GM21717 (cell line): Measurements from ENCODE around the gene TAS1R1.
"Not testable (repeated sequence)": the region's sequence is repeated elsewhere in the genome, so short reads cannot be mapped to it uniquely, and the experiment has no call there.

Experiments
- ATAC-seq: cut with Tn5 transposase; IDR thresholded peaks from one replicate; pipeline ENCODE4 v1.9.1; 2021; ENCODE audit warnings: mild to moderate bottlenecking, moderate library complexity; ENCODE audit not compliant: unreplicated experiment

The TAS1R1 gene

DNA sequence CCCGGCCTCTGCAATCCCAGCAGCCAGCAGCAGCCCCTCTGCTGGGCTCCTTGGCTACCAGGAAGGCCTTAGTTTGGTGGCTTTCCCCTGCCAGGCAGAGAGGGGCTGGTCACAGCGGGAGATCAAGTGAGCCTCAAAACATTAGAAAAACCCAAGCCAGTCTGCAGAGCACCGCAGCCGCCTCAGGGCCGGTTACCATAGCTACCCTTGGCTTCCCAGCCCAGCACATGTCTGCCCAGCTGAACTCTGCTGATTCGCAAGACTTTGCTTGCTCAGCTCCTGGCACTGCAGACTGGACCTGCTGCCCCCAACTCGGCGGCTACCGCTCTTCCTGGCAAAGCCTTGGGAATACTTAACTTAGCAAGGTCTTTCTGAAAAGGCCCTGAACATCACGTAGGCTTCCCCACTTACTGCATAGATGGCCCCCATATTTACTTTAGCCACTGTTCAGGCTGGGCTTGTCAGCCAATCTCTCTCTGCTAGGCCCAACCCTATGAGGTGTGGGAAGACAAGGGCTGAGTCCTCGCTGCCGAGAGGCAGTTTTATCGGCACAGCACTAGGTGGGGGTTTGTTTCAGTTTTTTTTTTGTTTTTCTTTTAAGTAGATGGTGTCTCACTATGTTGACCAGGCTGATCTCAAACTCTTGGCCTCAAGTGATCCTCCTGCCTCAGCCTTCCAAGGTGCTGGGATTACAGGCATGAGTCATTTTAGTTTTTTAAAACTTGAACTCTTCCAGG lies 35.0 kb upstream of the TAS1R1 start:
- ATAC-seq, result no peak

DNA sequence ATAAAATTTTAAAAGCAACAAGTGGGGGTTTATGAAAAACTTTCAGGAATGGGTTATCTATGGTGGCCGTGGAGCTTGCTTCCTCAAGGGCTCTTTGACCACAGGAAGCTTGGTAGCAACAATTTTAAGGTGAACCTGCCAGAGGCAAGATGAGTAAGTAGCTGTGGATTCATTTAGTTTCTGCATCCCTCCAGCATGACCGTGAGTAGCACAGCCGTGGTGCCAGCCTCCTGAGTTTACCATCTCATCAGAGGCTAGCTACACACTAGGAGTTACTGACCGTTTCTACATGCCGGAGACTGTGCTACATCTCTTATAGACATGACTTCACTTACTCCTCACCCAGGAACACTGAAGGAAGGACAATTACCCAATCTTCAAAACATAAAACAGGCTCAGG lies 33.6 kb upstream of the TAS1R1 start:
- no peak for ATAC-seq

DNA sequence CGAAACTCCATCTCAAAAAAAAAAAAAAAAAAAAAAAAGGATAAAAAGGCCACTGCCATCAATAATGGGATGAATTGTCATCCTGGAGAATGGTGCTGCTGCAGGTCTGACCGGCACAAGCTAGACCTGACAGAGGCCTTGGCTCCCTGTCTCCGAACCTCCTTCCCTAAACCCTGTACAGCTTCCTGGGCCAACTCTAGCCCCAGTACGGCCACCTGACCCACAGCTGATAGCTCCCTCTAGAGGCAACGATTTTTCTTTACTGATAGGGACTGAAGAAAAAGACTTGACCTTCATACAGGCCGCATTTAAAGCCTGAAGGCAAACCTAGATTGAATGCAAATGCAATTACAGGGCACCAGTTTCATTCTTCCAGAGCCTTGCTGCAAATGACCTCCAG lies 31.5 kb upstream of the TAS1R1 start:
- no peak for ATAC-seq

DNA sequence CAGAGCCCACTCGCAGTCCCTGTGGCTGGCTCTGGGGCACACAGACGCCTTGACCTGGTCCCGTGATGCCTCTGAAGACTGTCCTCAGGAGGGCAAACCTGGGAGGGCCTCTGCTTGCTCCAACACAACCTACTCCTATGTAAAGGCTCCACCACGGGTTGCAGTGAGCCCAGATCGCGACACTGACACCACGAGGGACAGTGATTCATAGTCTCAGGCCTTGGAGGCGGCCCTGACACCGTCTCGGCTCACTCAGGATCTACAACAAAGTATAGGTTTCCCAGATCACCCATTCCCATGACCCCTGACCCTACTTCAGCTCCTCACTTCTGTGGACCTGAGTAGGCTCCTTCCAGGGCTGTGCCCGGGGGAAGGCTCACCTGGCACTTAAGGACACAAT lies 28.8 kb upstream of the TAS1R1 start:
- no peak for ATAC-seq

DNA sequence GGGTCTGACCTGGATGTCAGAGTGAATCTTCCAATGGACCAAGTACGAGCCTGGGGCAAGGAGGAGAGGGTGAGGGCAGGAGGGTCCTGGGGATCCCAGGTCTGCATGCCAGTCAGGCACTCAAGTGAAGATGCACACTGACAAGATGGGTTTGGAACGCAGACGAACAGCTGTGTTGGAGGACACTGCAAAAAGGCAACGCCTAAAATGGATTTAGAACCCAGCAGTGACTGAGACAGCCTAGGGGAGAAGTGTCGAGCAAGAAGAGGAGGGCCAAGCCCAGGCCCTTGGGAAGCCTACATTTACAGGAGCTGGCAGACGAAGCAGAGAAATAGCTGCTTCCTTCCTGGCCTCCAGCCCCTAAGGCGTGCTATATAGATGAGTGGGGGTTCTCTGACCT lies 26.6 kb upstream of the TAS1R1 start:
- no peak for ATAC-seq

DNA sequence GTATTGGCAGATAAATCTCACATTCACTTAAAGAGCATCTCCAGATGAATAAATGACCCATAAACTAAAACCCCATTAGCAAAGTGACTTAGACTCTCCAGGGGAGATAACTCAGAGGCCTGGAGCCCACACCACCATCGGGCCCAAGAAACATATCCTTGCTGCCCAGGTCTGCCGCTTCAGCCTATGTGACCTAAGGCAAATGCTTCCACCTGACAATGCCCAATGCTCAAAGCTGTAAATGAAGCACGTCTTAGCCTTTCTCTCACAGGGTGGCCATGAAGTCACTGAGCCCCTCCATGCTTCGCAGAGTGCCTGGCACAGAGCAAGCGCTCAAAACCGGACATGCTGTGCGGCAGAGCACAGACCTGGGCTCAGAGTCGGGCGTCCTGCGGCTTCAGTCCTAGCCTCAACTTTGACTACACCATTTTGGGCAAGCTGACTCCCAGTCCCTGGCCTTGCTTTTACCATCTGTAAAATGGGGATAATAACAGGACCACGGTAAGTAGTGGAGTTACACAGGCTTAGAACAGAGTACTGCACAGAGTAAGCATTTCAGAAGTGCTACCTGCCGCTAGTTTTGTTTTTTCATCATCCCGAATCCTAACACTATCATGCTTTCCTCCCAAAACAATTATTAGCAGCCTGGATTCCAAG lies 24.5 kb upstream of the TAS1R1 start:
- ATAC-seq, result no peak

DNA sequence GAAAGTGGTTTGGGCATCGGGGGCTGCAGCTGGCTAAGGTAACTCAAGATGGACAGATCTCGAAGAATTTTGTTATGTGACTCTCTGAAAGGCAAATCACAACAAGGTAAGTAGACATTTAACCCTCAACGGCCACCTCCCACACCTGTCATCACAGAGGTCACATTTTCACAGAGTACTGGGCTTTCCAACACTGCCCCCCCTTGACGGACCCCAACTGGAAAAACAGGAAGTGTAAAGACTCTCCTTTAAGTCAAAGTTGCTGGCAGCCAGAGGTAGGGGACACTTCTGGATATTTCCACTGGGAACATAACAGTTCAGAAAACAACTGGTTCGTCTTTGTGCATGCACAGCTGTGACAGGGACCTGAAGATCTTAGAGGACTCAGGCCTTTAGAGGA lies 23.1 kb upstream of the TAS1R1 start:
- ATAC-seq, result no peak

DNA sequence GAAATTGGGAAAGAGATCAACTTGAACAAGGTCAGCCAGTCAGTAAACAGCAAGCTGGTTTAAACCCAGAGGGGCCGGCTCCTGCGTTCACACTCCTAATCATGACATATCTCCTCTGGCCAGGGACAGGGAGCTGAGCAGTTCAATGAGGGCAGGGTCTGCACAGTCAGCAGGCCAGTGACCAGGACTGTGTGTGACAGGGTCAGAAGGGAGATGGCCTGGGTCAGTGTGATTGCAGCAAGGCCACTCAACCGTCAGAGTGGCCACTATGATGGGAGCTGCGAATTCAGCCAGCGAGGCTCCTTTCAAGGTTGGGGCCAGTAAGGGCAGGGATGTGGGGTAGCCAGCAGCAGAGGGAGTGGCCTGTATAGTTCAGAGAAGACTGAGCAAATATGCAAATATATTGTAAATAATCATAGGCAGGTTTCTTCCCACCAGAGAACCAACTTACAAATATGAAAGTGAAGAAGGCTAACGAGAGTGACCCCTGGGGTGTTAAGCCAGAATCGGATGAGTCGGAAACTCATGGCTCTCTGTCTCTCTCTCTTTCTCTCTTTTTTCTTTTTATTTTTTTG lies 20.8 kb upstream of the TAS1R1 start:
- no peak for ATAC-seq

DNA sequence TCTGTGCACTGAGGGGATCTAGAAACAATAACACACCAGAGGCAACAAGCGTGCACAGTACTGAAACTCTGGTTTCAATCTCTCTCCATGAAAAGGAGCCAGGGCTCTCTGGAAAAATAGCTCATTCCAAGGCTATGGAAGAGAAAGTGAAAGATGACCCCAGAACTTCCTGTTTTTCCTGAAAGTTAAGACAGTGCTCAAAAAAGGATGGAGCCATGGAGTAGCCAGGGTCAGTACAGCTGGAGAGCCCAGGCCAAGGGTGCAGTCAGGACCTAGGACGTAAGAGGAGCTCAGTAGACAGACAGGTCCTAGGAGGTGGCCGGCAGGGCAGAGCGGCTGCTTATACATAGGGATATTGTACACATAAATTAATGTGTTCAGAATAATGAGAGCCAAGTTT lies 19.9 kb upstream of the TAS1R1 start:
- no peak for ATAC-seq

DNA sequence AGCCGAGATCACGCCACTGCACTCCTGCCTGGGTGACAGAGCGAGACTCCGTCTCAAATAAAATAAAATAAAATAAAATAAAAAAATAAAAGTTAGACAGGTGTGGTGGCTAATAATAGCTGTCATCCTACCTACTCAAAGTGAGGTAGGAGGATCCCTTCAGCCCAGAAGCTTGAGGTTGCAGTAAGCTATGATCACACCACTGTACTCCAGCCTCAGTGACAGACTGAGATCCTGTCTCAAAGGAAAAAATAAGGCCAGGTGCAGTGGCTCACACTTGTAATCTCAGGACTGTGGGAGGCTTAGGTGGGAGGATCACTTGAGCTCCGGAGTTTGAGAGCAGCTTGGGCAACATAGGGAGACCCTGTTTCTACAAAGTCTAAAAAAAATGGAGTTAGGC lies 18.8 kb upstream of the TAS1R1 start:
- ATAC-seq, result no peak

DNA sequence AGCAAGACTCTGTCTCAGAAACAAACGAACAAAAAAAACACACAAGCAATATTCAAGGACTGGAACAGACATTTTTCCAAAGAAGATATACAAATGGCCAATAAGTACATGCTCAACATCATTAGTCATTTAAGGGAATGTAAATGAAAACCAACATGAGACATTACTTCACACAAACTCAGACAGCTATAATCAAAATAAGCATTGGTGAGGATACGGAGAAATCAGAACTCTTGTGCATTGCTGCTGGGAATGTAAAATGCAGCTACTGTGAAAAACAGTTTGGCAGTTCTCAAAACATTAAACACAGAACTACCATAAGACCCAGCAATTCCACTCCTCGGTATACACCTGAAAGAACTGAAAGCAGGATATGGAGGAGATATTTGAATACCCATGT lies 16.2 kb upstream of the TAS1R1 start:
- no peak for ATAC-seq

DNA sequence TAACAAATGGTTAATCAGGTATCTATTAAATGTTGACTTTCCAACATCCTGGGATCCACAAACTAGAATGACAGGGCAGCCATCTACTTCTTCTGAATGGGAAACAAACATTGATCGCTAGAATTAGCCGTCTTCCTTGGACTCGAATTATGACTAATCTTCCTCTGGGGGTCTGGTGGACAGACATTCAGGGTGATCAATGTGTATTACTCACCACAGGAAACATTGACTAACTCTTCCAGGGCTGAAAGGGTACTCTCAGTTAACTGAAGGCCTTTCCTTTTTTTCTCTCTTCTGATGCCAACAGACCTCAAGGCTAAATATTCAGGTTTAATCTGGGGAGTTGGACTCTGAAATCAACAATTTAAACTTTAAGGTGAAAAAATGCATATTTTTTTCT lies 10.3 kb upstream of the TAS1R1 start:
- no peak for ATAC-seq

DNA sequence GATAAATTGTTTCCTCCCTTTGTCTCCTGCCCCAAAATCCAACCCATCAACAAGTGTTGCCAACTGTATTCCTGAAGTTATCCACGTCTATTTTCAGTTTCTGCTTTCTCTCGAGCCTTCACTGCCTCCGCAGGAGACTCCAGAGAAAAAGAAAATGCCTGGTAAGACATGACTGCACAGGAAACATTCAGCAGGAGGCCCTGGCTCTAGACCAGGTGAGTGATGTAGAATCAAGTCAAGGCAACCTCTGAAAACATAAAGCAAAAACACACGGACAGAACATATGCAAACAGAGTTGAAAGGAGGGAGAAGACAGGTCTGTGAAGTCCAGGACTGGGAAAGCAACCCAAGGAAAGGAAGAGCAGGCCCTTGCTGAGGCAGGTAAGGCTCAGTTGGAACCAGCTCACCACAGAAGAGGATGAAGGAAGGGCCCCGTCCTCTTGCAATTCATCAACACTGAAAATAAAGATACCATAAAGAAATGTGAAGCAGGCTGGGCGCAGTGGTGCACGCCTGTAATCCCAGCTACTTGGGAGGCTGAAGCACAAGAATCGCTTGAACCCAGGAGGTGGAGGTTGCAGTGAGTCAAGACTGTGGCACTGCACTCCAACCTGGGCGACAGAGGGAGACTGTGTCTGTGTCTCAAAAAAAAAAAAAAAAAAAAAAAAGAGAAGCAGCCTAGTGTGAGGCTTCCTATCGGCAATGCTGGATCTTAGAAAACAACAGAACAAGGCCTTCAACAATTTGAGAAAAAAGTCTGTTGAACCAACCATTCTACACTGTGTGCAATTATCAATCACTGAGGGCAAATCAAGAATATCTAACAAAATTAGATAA lies 9.6 kb upstream of the TAS1R1 start:
- ATAC-seq, result no peak

DNA sequence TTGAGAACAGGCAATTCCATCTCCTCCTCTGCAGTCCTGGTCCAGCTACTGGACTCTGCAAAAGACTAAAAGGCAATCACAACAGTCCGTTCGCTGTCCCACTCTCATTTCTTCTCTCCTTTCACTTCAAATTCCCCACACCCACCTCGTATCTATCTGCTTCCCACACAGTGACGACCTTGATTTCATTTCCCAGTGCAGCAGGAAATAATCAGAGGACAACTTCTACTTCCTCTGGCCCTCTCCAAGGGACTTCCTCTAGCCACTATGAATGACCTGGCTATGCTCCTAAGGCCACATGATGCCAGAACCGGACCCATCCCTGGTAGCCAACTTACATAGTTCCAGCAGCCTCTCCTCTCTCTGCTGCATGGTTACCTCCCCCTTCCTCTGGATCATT lies 8.8 kb upstream of the TAS1R1 start:
- ATAC-seq, result no peak

DNA sequence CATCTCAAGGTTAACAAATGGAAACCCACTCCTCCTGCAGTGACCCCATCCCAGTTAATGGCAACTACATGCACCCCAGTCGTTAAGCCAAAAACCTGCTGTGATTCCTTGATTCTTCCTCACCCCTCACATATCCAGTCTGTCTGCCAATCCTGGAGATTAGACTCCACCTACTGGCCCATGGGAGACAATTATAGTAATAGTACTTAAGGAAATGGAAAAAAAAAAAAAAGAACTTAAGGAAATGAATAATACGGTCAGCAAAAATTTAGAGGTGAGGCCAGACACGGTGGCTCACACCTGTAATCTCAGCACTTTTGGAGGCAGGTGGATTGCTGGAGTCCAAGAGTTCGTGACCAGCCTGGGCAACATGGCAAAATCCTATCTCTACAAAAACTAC lies 7.8 kb upstream of the TAS1R1 start:
- no peak for ATAC-seq

DNA sequence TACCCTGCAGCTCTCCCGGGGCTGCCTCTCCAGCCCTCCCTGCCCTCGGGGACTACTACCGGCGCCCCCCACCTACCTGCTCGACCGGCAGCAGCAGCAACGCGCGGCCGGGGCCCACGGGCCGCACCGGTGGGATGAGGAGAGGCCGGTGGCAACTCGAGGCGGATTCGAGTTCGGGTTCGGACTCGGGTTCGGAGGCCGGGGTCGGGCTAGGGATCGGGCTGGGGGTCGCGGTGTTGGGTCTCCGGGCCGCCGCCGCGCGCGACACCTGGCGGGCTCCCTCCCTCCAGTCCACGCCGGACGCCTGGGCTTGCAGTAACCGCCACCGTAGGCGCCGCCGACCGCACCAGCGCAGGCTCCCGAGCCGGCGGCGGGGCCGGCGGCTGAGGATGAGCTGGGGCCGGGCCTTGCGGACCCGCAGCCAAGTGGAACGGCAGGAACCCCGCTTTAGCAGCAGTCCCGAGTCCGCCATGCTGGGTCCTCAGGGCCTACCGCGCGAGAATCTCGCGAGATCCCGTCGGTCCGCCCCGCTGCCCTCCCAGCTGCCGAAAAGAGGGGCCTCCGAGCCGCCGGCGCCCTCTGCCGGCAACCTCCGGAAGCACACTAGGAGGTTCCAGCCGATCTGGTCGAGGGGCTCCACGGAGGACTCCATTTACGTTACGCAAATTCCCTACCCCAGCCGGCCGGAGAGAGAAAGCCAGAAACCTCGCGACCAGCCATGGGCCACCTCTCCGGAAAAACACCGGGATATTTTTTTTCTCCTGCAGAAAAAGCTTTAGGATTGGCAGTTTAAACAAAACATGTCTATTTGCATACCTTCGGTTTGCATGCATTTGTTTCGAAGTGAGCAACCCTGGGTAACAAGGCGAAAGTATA lies 838 bp upstream of the TAS1R1 start, which contains the start of gene NOL9:
Gene NOL9, minus strand, starts transcription at position 483 of the 876 bp plus-strand sequence. Its CDS starts 11 bp downstream, at position 472.
- ATAC-seq, result peak; percentile 94

DNA sequence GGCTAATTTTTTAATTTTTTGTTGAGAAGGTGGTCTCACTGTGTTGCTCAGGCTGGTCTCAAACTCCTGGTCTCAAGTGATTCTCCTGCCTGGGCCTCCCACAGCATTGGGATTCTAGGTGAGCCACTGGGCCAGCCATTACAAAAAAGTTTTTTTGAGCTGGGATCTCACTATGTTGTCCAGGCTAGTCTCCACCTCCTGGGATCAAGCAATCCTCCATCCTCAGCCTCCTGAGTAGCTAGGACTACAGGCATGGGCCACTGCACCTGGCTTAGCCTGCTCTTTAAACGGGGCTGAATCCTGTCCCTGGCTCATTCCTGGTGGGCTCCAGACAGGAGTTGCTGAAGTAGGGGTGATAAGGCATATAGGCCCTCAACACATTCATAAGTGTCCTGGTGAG lies 2.5 kb downstream of the TAS1R1 start:
- no peak for ATAC-seq

DNA sequence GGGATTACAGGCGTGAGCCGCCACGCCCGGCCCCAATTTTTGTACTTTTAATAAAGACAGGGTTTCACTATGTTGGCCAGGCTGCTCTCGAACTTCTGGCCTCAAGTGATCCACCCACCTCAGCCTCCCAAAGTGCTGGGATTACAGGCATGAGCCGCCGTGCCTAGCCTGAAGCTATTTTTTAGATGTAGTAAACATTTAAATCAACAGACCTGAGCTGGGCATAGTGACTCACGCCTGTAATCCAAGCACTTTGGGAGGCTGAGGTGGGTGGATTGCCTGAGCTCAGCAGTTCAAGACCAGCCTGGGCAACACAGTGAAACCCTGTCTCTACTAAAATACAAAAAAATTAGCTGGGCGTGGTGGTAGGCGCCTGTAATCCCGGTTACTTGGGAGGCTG lies 4.1 kb downstream of the TAS1R1 start:
- not testable (repeated sequence) for ATAC-seq

DNA sequence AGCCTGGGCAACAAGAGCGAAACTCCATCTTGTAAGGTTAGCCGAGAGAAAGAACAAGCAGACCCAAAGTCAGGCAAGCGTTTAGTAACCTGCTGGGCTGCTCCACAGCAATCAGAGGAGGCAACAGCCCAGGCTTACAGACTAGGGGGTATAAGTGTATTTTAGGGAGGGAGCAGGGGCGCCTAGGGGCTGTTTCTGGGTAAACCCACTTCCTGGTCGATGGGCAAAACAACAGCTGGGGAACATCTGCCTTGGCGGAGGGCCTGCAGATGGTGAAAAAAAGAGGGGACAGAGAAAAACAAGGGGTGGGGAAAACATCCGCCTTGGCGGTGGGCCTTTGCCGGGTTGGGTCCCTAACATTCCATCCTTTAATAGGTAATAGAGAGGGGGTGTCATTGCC lies 5.2 kb downstream of the TAS1R1 start:
- ATAC-seq, result no peak

DNA sequence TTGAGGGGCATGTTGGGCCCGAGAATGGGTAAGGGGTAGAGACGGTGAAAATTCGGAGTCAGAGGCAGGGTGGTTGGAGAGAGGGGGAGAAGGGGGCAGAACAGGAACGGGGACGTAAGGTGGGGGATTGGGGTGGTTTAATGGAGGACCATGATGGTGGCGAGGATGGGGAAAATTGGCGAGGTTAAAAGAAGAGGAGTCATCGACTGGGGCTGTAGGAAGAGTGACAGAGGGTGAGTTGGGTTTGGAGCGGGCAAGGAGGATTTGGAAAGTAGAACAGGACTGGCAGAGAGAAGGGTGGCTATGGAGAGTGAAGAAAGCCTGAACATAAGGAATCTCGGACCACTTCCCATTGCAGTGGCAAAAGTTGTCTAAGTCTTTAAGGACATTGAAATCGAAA lies 13.9 kb downstream of the TAS1R1 start:
- no peak for ATAC-seq

DNA sequence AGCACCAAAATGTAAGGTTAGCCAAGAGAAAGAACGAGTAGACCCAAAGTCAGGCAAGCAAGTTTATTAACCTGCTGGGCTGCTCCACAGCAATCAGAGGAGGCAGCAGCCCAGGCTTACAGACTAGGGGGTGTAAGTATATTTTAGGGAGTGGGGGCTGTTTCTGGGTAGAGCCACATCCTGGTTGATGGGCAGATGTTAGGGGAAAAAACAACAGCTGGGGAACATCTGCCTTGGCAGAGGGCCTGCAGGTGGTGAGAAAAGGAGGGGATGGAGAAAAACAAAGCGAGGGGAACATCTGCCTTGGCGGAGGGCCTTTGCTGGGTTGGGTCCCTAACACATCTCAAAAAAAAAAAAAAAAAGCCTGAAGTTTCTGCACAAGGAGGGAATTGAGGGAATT lies 15.0 kb downstream of the TAS1R1 start:
- ATAC-seq, result no peak
